ENCODE results near the gene FGFR1OP2.

DNA sequence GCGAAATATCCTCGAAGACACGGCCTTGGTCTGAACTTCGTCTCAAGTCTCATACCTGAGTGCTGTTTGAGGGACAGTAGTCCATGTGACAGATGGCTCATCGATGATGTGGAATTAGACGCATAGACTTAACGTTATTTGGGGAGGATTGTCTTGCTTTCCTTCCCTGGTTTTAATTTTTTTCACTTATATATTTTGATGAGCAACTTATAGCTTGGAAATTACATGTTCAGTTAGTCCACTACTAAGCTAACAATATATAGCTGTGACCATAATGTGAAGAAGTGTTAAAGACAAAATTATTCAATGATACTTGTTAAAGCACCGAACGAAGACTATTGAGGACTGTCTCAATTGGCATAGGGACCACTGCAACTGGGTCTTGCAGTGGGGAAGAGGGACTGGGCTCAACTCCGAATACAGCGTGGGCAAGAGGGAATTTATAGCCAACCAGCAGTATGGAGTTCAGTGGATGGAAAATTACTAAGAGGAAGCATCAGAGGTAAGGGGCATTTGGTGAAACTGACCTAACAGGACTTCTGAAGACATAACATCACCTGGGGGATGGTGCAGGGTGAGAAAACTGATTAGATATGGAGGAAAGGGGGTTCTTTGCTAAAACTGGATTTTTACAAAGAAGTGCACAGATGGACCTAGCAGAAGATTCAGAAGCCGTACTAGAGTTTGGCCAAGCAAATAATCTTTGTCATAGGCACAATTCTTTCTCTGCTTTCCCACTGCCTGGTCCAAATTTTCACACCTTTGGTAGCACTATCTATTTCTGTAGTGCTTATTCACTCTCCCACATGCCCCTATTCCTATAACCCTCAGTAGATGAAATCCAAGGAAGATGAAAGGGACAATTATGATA lies 76.8 kb downstream of the FGFR1OP2 start:
- TF ChIP-seq, protein P1, sequence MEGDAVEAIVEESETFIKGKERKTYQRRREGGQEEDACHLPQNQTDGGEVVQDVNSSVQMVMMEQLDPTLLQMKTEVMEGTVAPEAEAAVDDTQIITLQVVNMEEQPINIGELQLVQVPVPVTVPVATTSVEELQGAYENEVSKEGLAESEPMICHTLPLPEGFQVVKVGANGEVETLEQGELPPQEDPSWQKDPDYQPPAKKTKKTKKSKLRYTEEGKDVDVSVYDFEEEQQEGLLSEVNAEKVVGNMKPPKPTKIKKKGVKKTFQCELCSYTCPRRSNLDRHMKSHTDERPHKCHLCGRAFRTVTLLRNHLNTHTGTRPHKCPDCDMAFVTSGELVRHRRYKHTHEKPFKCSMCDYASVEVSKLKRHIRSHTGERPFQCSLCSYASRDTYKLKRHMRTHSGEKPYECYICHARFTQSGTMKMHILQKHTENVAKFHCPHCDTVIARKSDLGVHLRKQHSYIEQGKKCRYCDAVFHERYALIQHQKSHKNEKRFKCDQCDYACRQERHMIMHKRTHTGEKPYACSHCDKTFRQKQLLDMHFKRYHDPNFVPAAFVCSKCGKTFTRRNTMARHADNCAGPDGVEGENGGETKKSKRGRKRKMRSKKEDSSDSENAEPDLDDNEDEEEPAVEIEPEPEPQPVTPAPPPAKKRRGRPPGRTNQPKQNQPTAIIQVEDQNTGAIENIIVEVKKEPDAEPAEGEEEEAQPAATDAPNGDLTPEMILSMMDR (IDR thresholded peaks at IDR 0.05), result no peak
- TF ChIP-seq POLR2A (IDR thresholded peaks at IDR 0.05), result no peak

Data from esophagus squamous epithelium (tissue), 4 donors.